Prostate gland (tissue), 2 donors: ENCODE results near the gene BLNK. TPM values are rescaled to one million over a fixed set of nuclear protein-coding genes. Genes with fewer than 3 reads are reported as not detected.

ENCODE experiments used
- DNase-seq: peaks from one replicate; pipeline ENCODE4 v3.0.0-alpha.2; 2019; ENCODE audit warnings: low spot score
- H3K27ac ChIP-seq, 2 donors: fragments of 200-600 bp; sonication (generic); 2 replicates each; pipeline ENCODE4 v1.5.1; 2017 to 2019
- H3K27me3 ChIP-seq: fragments of 200-600 bp; sonication (generic); replicated peaks from 2 replicates; pipeline ENCODE4 v1.5.1; 2019; ENCODE audit not compliant: insufficient read depth
- H3K36me3 ChIP-seq, 2 donors: fragments of 200-600 bp; sonication (generic); 1 replicate in 1 of 2; 2 replicates in 1 of 2; pipeline versions ENCODE4 v1.5.1 to v1.8.1; 2017 to 2019
- H3K4me1 ChIP-seq: fragments of 200-600 bp; sonication (generic); replicated peaks from 2 replicates; pipeline ENCODE4 v1.5.1; 2019
- H3K4me3 ChIP-seq, 2 donors: fragments of 200-600 bp; sonication (generic); 2 replicates each; pipeline ENCODE4 v1.5.1; 2017 to 2019
- H3K9me3 ChIP-seq: fragments of 200-600 bp; sonication (generic); 2 replicates; pipeline ENCODE4 v1.5.1; 2017
- CTCF ChIP-seq, 4 experiments: fragments of 200-600 bp in 2 of 4; fragments of 450-650 bp in 2 of 4; sonication (generic) in 2 of 4; IDR thresholded peaks; 1 replicate in 3 of 4; 2 replicates in 1 of 4; pipeline ENCODE4 v1.5.1; 2016 to 2019; ENCODE audit warnings: antibody characterized with exemption in 4 of 4, mild to moderate bottlenecking in 2 of 4, moderate library complexity in 2 of 4
- POLR2A ChIP-seq: fragments of 450-650 bp; IDR thresholded peaks from one replicate; pipeline ENCODE4 v1.6.1; 2016; ENCODE audit warnings: antibody characterized with exemption, mild to moderate bottlenecking
- POLR2AphosphoS5 ChIP-seq: sonication (generic); formaldehyde crosslinking; IDR thresholded peaks from one replicate; pipeline ENCODE4 v1.6.1; 2017; ENCODE audit warnings: antibody characterized with exemption
- WGBS: methylation state at CpG from one replicate; pipeline ENCODE4 v1.1.5; 2018; 5-methylcytosine and 5-hydroxymethylcytosine counted together
- intact Hi-C: fragments of 100-400 bp; cut with DNase I; formaldehyde crosslinking; loops from one replicate; pipeline ENCODE4 v1.14.2; 2022
- total RNA-seq, 2 donors: library from RNA; depleted of rRNA; stranded (reverse); fragments of >200 nt; gene quantifications; one replicate each; pipeline ENCODE4 v1.1.0, GENCODE V29; 2016

BLNK gene
- total RNA-seq, 2 donors from 2014 or later: 4.8 to 8.2 TPM

- DNase-seq: no peak
- H3K36me3 ChIP-seq: no peaks in the 10 kb centered on the region
- no peaks in the 10 kb centered on the region for H3K27me3 ChIP-seq
- 89% methylated on average over 6 of the region's 6 CpGs for WGBS
- no peak overlapping the region for H3K4me3 ChIP-seq
- H3K9me3 ChIP-seq: no peaks in the 10 kb centered on the region
- intact Hi-C loops: no loop called here
- TF ChIP-seq CTCF (IDR thresholded peaks at IDR 0.05): no peak
- TF ChIP-seq POLR2A: no peak
- TF ChIP-seq POLR2AphosphoS5: no peak
- no peak overlapping the region for H3K27ac ChIP-seq
- H3K4me1 ChIP-seq: no peaks in the 10 kb centered on the region
Measured at GRCh38 chr10:96225119-96225518, 46.2 kb downstream of the BLNK start.

- no peak overlapping the region for H3K27ac ChIP-seq
- intact Hi-C loops: no loop called here
- WGBS: 85% methylated on average over 10 of the region's 10 CpGs
- H3K9me3 ChIP-seq: no peaks in the 10 kb centered on the region
- H3K27me3 ChIP-seq: no peaks in the 10 kb centered on the region
- no peak overlapping the region for H3K4me3 ChIP-seq
- no peak for TF ChIP-seq CTCF (IDR thresholded peaks at IDR 0.05)
- TF ChIP-seq POLR2A: no peak
- TF ChIP-seq POLR2AphosphoS5: no peak
- no peaks in the 10 kb centered on the region for H3K4me1 ChIP-seq
- DNase-seq: no peak
- no peaks in the 10 kb centered on the region for H3K36me3 ChIP-seq
Measured at GRCh38 chr10:96222908-96223307, 48.5 kb downstream of the BLNK start.

GRCh38 chr10:96222441-96222840, 48.9 kb downstream of the BLNK start:
- intact Hi-C loops: no loop called here
- no peak for TF ChIP-seq POLR2AphosphoS5
- TF ChIP-seq CTCF (IDR thresholded peaks at IDR 0.05): no peak
- no peak for TF ChIP-seq POLR2A
- no peaks in the 10 kb centered on the region for H3K27me3 ChIP-seq
- H3K4me3 ChIP-seq: no peak overlapping the region
- no peaks in the 10 kb centered on the region for H3K9me3 ChIP-seq
- H3K4me1 ChIP-seq: no peaks in the 10 kb centered on the region
- 52% methylated on average over 3 of the region's 3 CpGs for WGBS
- H3K27ac ChIP-seq: no peak overlapping the region
- H3K36me3 ChIP-seq: no peaks in the 10 kb centered on the region
- no peak for DNase-seq

- intact Hi-C loops: no loop called here
- TF ChIP-seq POLR2A: no peak
- TF ChIP-seq CTCF (IDR thresholded peaks at IDR 0.05): no peak
- no peak for TF ChIP-seq POLR2AphosphoS5
- no peaks in the 10 kb centered on the region for H3K4me1 ChIP-seq
- H3K27ac ChIP-seq: no peak overlapping the region
- no peak overlapping the region for H3K4me3 ChIP-seq
- DNase-seq: no peak
- H3K36me3 ChIP-seq: no peaks in the 10 kb centered on the region
- no peaks in the 10 kb centered on the region for H3K27me3 ChIP-seq
- no peaks in the 10 kb centered on the region for H3K9me3 ChIP-seq
- WGBS: 70% methylated on average over 5 of the region's 5 CpGs
Measured at GRCh38 chr10:96218826-96219225, 52.5 kb downstream of the BLNK start.

GRCh38 chr10:96217711-96218110, 53.7 kb downstream of the BLNK start:
- intact Hi-C loops: no loop called here
- H3K4me3 ChIP-seq: no peak overlapping the region
- H3K27me3 ChIP-seq: no peaks in the 10 kb centered on the region
- H3K4me1 ChIP-seq: no peaks in the 10 kb centered on the region
- 56% methylated on average over 4 of the region's 4 CpGs for WGBS
- TF ChIP-seq POLR2AphosphoS5 (no peak), CTCF (IDR thresholded peaks at IDR 0.05) (no peak), POLR2A (no peak)
- DNase-seq: no peak
- H3K27ac ChIP-seq: no peak overlapping the region
- H3K9me3 ChIP-seq: no peaks in the 10 kb centered on the region
- H3K36me3 ChIP-seq: no peaks in the 10 kb centered on the region
